DND-41 (cell line): Measurements from ENCODE around the gene RNF41.

Experiments
- ATAC-seq: fragments of 200-7000 bp; cut with Tn5 transposase; 3 replicates; pipeline ENCODE4 v1.9.1; 2021; ENCODE audit warnings: low read depth; ENCODE audit not compliant: insufficient read depth
- DNase-seq: peaks from one replicate; pipeline ENCODE4 v3.0.0-alpha.2; 2020
- H2AFZ ChIP-seq: 2 replicates; pipeline ENCODE4 v1.6.0; 2012; ENCODE audit warnings: low read depth, low read length
- H3K27ac ChIP-seq: 2 replicates; pipeline ENCODE4 v1.5.1; 2012; ENCODE audit warnings: low read length, inconsistent platforms
- H3K27me3 ChIP-seq: fragments of 200-600 bp; sonication (generic); 2 replicates; pipeline ENCODE4 v1.6.0; 2012; ENCODE audit warnings: low read length, mild to moderate bottlenecking, inconsistent platforms; ENCODE audit not compliant: insufficient read depth, poor library complexity
- H3K36me3 ChIP-seq: 2 replicates; pipeline ENCODE4 v1.5.1; 2012; ENCODE audit warnings: low read length, inconsistent platforms; ENCODE audit not compliant: insufficient read depth
- H3K4me1 ChIP-seq: 2 replicates; pipeline ENCODE4 v1.5.1; 2012; ENCODE audit warnings: mild to moderate bottlenecking, low read length; ENCODE audit not compliant: insufficient read depth
- H3K4me2 ChIP-seq: 2 replicates; pipeline ENCODE4 v1.6.0; 2012; ENCODE audit warnings: mild to moderate bottlenecking, moderate library complexity, low read length, inconsistent platforms; ENCODE audit not compliant: insufficient read depth
- H3K4me3 ChIP-seq, 2 experiments: fragments of 200-600 bp in 1 of 2; shearing (Covaris generic) in 1 of 2; 2 replicates each; pipeline ENCODE4 v1.5.1; 2012 to 2016; ENCODE audit warnings: inconsistent platforms in 2 of 2, low read length in 2 of 2, mild to moderate bottlenecking in 2 of 2, low read depth in 1 of 2, moderate library complexity in 1 of 2
- H3K79me2 ChIP-seq: 2 replicates; pipeline ENCODE4 v1.6.0; 2012; ENCODE audit warnings: low read length, inconsistent platforms; ENCODE audit not compliant: insufficient read depth
- H3K9ac ChIP-seq: 2 replicates; pipeline ENCODE4 v1.6.0; 2012; ENCODE audit warnings: low read depth, mild to moderate bottlenecking, inconsistent platforms, low read length, moderate library complexity
- H3K9me3 ChIP-seq: 2 replicates; pipeline ENCODE4 v1.5.1; 2012; ENCODE audit warnings: low read length, moderate library complexity, mild to moderate bottlenecking, inconsistent platforms; ENCODE audit not compliant: insufficient read depth, severe bottlenecking
- H4K20me1 ChIP-seq: 2 replicates; pipeline ENCODE4 v1.6.0; 2012; ENCODE audit warnings: low read length; ENCODE audit not compliant: insufficient read depth
- EZH2 ChIP-seq: IDR thresholded peaks from 3 replicates; pipeline ENCODE4 v1.6.1; 2012; ENCODE audit warnings: borderline replicate concordance, low read depth, mild to moderate bottlenecking, moderate library complexity, low read length, inconsistent platforms; ENCODE audit not compliant: severe bottlenecking
- TF ChIP-seq, protein P1 (sequence below): IDR thresholded peaks from 2 replicates; pipeline ENCODE4 v1.5.1; 2012; ENCODE audit warnings: borderline replicate concordance, low read length, moderate library complexity, mild to moderate bottlenecking; ENCODE audit not compliant: poor library complexity, severe bottlenecking; ENCODE audit errors: extremely low read depth

RNF41 gene

DNA sequence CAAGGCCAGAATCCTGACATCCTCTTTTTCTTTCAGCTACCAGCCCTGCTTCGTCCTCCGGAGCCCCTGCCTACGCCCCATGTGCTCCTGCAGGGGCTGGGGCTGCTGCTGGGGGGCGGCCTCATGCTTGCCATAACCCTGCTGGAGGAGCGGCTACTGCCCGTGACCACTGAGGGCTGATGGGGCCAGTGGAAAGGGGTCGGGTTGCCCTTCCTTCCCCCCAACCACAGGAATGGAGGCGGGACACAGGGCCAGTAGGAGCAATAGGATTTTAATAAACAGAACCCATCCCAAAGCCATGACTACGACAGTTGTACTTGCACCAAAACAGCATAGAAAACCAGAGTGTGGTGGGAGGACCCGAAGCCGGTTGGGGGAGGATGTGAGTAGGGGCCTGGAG is 15.8 kb upstream of the RNF41 start:
- Histone ChIP-seq H2AFZ (no peak overlapping the region), H3K27ac (no peak overlapping the region), H3K4me1 (no peaks in the 10 kb centered on the region), H3K9ac (no peak overlapping the region), H3K4me3 (no peak overlapping the region), H3K9me3 (no peaks in the 10 kb centered on the region), H3K27me3 (no peaks in the 10 kb centered on the region), H4K20me1 (peaks cover 7% of the 10 kb centered on the region; the same call in 1 of the 2 replicates), H3K79me2 (no peaks in the 10 kb centered on the region), H3K36me3 (peaks cover 62% of the 10 kb centered on the region), H3K4me2 (no peak overlapping the region)
- ATAC-seq (no peak), DNase-seq (no peak)
- TF ChIP-seq, protein P1, sequence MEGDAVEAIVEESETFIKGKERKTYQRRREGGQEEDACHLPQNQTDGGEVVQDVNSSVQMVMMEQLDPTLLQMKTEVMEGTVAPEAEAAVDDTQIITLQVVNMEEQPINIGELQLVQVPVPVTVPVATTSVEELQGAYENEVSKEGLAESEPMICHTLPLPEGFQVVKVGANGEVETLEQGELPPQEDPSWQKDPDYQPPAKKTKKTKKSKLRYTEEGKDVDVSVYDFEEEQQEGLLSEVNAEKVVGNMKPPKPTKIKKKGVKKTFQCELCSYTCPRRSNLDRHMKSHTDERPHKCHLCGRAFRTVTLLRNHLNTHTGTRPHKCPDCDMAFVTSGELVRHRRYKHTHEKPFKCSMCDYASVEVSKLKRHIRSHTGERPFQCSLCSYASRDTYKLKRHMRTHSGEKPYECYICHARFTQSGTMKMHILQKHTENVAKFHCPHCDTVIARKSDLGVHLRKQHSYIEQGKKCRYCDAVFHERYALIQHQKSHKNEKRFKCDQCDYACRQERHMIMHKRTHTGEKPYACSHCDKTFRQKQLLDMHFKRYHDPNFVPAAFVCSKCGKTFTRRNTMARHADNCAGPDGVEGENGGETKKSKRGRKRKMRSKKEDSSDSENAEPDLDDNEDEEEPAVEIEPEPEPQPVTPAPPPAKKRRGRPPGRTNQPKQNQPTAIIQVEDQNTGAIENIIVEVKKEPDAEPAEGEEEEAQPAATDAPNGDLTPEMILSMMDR = no peak
- TF ChIP-seq EZH2 = no peak

DNA sequence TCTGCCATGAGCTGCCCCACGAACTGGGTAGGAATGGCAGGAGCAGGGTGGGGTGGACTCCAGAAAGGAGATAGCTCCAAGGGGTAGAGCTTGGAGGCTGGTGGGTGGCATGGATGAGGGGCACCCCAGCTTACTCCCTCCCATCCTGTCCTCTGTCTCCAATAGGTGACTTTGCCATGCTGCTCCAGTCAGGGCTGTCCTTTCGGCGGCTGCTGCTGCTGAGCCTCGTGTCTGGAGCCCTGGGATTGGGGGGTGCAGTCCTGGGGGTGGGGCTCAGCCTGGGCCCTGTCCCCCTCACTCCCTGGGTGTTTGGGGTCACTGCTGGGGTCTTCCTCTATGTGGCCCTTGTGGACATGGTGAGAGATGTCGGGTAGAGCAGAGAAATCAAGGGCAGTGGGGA is 15.3 kb upstream of the RNF41 start:
- Histone ChIP-seq H3K36me3 (peaks cover 57% of the 10 kb centered on the region), H3K27ac (no peak overlapping the region), H3K79me2 (no peaks in the 10 kb centered on the region), H3K4me1 (no peaks in the 10 kb centered on the region), H3K9ac (no peak overlapping the region), H2AFZ (no peak overlapping the region), H3K27me3 (no peaks in the 10 kb centered on the region), H3K4me2 (no peak overlapping the region), H3K9me3 (no peaks in the 10 kb centered on the region), H4K20me1 (peaks cover 7% of the 10 kb centered on the region; the same call in 1 of the 2 replicates), H3K4me3 (no peak overlapping the region)
- peak; percentile 20; the same call in 2 of the 3 replicates for ATAC-seq
- TF ChIP-seq EZH2 = no peak
- TF ChIP-seq, protein P1 = no peak
- no peak for DNase-seq

DNA sequence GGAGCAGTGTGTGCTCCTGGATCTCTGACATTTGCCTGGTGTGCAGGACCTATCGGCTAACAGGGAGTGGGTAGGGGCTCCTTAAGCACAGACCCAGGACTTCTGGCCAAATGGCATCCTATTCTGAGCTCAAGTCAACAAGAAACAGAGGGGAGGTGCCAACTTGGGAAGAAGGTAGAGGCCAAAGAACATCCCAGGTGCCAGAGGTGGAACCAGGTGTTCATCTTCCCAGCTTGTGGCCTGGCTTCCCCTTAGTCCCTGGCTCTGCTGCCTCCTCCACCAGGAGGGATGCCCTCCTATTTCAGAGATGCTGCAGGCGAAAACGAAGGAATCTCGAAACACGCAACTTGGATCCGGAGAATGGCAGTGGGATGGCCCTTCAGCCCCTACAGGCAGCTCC is 14.4 kb upstream of the RNF41 start:
- H4K20me1 ChIP-seq = 0 out of 2 replicates have a peak, but pooled peaks cover 5% of the 10 kb centered on the region
- peaks cover 48% of the 10 kb centered on the region for H3K36me3 ChIP-seq
- DNase-seq (no peak), ATAC-seq (no peak)
- H3K4me3 ChIP-seq = no peak overlapping the region
- no peak overlapping the region for H3K9ac ChIP-seq
- no peak overlapping the region for H3K4me2 ChIP-seq
- no peaks in the 10 kb centered on the region for H3K79me2 ChIP-seq
- H3K4me1 ChIP-seq = no peaks in the 10 kb centered on the region
- H3K27ac ChIP-seq = no peak overlapping the region
- no peak overlapping the region for H2AFZ ChIP-seq
- H3K27me3 ChIP-seq = no peaks in the 10 kb centered on the region
- H3K9me3 ChIP-seq = no peaks in the 10 kb centered on the region
- TF ChIP-seq, protein P1 = no peak
- TF ChIP-seq EZH2 = no peak
